Measurements from ENCODE around the gene MRPL1.
"Not testable (repeated sequence)": the region's sequence is repeated elsewhere in the genome, so short reads cannot be mapped to it uniquely, and the experiment has no call there.

The MRPL1 gene

DNA sequence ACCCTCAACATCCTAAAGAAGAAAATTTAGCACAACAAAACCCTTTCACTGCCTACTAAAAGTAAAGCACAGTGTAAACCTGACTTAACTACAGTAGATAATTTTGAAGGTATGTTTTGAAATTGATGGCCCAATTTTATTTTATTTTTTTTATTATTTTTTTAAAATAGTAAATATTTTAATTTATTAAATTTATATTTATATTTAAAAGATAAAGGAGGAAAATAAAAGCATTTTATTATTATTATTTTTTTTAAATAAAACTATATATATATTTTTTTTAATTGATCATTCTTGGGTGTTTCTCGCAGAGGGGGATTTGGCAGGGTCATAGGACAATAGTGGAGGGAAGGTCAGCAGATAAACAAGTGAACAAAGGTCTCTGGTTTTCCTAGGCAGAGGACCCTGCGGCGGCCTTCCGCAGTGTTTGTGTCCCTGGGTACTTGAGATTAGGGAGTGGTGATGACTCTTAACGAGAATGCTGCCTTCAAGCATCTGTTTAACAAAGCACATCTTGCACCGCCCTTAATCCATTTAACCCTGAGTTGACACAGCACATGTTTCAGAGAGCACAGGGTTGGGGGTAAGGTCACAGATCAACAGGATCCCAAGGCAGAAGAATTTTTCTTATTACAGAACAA is 120.4 kb downstream of the MRPL1 start:
- not testable (repeated sequence) for DNase-seq (ENCODE audit: low spot score)

DNA sequence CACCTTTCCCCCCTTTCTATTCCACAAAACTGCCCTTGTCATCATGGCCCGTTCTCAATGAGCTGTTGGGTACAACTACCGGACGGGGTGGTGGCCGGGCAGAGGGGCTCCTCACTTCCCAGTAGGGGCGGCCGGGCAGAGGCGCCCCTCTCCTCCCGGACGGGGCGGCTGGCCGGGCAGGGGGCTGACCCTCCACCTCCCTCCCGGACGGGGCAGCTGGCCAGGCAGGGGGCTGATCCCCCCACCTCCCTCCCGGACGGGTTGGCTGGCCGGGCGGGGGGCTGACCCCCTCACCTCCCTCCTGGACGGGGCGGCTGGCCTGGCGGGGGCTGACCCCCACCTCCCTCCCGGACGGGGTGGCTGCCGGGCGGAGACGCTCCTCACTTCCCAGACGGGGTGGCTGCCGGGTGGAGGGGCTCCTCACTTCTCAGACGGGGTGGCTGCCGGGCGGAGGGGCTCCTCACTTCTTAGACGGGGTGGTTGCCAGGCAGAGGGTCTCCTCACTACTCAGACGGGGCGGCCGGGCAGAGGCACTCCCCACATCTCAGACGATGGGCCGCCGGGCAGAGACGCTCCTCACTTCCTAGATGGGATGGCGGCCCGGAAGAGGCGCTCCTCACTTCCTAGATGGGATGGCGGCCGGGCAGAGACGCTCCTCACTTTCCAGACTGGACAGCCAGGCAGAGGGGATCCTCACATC is 121.1 kb downstream of the MRPL1 start:
- not testable (repeated sequence) for DNase-seq (ENCODE audit: low spot score)

DNA sequence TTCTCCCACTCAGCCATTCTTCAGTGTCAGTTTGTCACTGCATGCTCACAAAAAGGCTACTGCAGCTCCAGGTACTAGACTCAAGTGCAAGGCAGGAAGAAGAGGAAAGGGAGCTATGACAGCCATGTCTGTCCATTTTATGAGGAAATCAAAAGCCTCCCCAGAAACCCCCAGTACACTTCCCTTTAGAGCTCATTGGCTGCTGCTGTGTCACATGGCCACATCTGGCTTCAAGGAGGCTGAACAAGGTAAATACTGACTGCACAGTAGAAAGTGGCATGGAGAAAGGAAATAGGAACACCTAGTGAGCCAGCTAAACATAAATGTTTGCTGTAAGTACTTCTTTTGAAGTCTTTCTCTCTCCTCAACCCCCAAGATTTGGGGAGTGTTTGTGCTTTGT is 127.3 kb downstream of the MRPL1 start:
- DNase-seq (ENCODE audit: low spot score), result no peak

DNA sequence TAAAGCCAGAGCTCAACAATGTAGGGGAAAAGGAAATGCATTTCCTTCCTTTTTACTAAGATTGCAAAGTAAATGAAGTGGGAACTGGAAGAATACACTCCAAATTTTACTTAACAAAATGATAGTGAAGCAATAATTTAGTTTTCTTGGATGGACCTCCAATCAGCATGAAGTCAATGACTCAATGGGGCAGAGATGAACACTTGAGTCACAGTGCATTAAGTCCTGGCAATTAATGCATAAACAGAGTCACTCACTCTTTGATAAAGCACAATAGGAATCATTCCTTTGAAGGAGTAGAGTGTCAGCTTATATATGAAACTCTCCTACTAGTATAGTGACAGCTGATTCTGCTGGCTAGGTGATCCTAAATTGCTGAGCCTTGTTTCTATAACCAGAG is 127.8 kb downstream of the MRPL1 start:
- no peak for DNase-seq (ENCODE audit: low spot score)

DNA sequence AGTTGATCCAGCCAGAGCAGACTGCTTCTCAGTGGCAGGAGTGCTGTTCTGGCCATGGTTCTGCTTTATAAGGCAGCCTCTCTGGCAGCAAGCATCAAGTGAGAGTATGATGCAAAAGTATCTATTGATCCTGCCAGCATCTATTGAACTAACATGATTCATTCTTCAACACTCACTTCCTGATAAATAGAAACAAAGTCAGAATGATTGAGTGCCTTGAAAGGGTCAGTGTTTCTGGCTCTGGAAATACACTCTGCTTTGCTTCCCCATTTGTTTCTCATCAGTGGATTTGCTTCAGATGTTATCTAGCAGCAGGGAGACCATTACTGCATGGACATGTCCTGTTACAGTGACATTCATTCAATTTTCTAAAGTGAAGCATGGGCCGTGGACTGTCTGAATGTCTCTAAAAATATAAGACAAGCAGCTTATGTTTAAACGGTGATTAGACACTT is 128.3 kb downstream of the MRPL1 start:
- no peak for DNase-seq (ENCODE audit: low spot score)

DNA sequence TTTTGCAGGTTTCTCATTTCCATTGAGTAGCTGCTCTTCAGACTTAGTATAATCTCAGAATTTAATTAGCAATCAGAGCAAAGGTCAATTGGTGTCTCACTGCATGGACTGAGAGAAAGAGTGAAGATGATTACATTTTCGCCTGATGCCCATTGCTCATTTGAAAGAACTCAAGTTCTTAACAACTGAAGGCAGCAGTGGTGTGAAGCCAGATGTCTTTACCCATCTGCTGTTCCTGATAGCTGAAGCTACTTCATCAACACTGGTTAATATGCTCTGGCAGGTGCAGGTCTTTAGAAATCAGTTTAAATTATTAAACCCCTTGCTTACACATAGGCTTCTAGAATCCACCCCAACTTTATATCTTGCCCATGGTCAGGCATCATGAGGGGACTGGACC is 130.0 kb downstream of the MRPL1 start:
- no peak for DNase-seq (ENCODE audit: low spot score)

GRCh38 chr4:77994194-77994721 is 131.6 kb downstream of the MRPL1 start:
- peak; percentile 19 for DNase-seq (ENCODE audit: low spot score)

DNA sequence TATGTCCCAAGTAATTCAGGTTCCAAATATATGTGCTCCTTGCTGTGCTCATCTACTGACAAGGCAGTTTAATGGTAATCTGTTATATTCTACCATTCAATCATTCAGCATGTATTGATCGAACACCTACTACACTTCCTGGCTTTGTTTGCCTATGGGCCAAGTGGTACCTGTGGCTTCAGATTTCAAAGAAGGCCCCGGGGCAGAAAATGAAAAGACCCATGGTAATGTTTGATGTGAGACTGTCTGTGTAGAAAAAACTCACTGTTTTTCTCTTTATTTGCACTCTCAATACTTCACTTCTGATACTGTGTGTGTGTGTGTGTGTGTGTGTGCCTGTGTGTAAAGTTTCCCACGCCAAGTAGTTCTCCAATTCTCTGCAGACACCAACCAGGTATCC is 133.4 kb downstream of the MRPL1 start:
- no peak for DNase-seq (ENCODE audit: low spot score)

DNA sequence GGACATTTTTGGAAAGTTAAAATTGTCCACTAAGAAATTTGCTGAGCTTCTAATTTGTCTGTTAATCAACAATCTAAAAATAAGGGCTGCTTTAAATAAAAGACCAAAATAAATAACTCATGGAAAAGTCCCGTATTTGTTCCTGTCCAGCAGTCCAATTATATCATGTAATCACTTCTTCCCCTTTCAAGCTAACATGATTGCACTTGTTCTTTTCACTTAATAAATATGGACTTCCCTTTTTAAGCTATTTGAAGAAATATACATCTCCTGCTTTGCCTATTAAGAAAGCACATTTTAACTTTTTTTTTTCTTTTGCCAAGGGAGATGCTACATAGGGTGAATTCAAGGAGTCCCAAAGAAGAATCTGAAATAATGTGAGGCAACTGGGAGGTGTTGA is 138.9 kb downstream of the MRPL1 start:
- no peak for DNase-seq (ENCODE audit: low spot score)

DNA sequence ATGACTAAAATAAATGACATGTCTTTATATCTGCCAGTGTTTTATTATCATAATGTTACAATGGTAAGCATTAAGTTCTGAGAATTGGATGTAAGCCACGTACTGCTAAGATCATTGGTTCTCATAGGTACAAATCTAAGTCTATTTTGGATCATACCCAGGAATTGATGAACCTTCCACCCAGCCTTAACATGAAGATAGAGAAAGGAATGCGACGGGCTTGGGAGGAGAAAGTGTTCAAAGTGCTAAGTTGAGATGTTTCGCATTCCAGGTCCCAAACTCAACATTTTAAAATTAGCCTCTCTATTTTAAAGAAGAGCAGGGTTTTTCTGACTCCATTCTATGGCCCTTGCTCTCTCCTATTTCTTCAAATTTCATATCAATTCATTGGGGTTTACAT is 139.6 kb downstream of the MRPL1 start:
- DNase-seq (ENCODE audit: low spot score), result no peak

Measured in germinal center (tissue), 1 donor.